Activated naive CD8-positive, alpha-beta T cell treated with anti-CD3 and anti-CD28 coated beads, Interleukin-2, amount 50 U/mL, for 16 hours (primary cell): ENCODE data around the gene NOP56.

Experiments used
- DNase-seq: peaks from one replicate; pipeline ENCODE4 v3.0.0-alpha.2; 2020; ENCODE audit warnings: low read depth, low spot score

Gene NOP56

GRCh38 chr20:2651772-2652723 is at the start of gene NOP56:
TSS of gene NOP56 (plus strand) at chr20:2652632. CDS start at chr20:2652661, 29 bp downstream.
- DNase-seq, result peak; percentile 92

GRCh38 chr20:2602746-2603145 is 49.7 kb upstream of the NOP56 start:
- DNase-seq, result no peak

GRCh38 chr20:2603816-2604505 is 48.5 kb upstream of the NOP56 start:
- DNase-seq, result no peak

GRCh38 chr20:2604506-2604835 is 48.0 kb upstream of the NOP56 start:
- no peak for DNase-seq

- DNase-seq, result no peak
These were observed 45.9 kb upstream of the NOP56 start for GRCh38 chr20:2606507-2607006.

- no peak for DNase-seq
These were observed 42.1 kb upstream of the NOP56 start for GRCh38 chr20:2610326-2610725.

- DNase-seq, result no peak
These were observed 41.3 kb upstream of the NOP56 start for GRCh38 chr20:2610941-2611720.

- DNase-seq, result no peak
These were observed 40.4 kb upstream of the NOP56 start for GRCh38 chr20:2612073-2612472.

GRCh38 chr20:2616634-2617033 is 35.8 kb upstream of the NOP56 start:
- DNase-seq, result no peak

GRCh38 chr20:2617099-2617714 is 35.2 kb upstream of the NOP56 start:
- no peak for DNase-seq

- no peak for DNase-seq
These were observed 33.6 kb upstream of the NOP56 start for GRCh38 chr20:2618815-2619214.

GRCh38 chr20:2619337-2619736 is 33.1 kb upstream of the NOP56 start:
- no peak for DNase-seq

- no peak for DNase-seq
These were observed 32.4 kb upstream of the NOP56 start for GRCh38 chr20:2619961-2620595.

GRCh38 chr20:2624190-2624589 is 28.2 kb upstream of the NOP56 start:
- DNase-seq, result no peak

GRCh38 chr20:2625062-2625461 is 27.4 kb upstream of the NOP56 start:
- no peak for DNase-seq

GRCh38 chr20:2626853-2627541 is 25.4 kb upstream of the NOP56 start:
- no peak for DNase-seq

- no peak for DNase-seq
These were observed 21.2 kb upstream of the NOP56 start for GRCh38 chr20:2631228-2631627.

GRCh38 chr20:2633381-2633780 is 19.1 kb upstream of the NOP56 start:
- no peak for DNase-seq

GRCh38 chr20:2637246-2637645 is 15.2 kb upstream of the NOP56 start:
- DNase-seq, result no peak

- DNase-seq, result no peak
These were observed 12.2 kb upstream of the NOP56 start for GRCh38 chr20:2640260-2640659.
